Fibroblast of pulmonary artery (primary cell): ENCODE measurements around the gene SLC4A8.

Source experiments
- DNase-seq: peaks from one replicate; pipeline ENCODE4 v3.0.0-alpha.2; 2010; ENCODE audit warnings: low read depth
- H3K4me3 ChIP-seq: replicated peaks from 2 replicates; pipeline ENCODE4 v1.5.1; 2011; ENCODE audit warnings: low read depth, mild to moderate bottlenecking, control low read depth, low read length, moderate library complexity
- TF ChIP-seq, protein P1 (sequence below): IDR thresholded peaks from 2 replicates; pipeline ENCODE4 v1.5.1; 2011; ENCODE audit warnings: mild to moderate bottlenecking, control low read depth, low read length, inconsistent platforms; ENCODE audit errors: missing control alignments

SLC4A8 gene

DNA sequence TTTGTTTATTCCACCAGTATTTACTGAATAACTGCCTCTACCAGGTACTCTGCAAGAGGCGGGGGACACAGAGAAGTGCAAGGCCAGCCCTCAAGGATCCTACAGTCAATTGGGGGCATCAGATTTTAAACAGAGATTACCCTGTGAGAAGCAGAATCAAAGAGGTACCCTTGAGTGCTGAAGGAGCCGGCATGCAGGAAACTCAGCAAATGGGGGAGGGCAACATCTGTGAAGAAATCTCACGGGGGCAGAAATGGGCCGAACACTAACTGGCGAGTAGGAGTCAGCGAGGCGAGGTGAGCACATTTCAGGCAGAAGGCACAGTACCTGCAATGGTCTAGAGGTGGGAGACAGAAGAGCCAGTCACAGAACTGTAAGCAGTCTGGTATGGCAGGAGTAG, 42.5 kb upstream of the SLC4A8 start:
- TF ChIP-seq, protein P1, sequence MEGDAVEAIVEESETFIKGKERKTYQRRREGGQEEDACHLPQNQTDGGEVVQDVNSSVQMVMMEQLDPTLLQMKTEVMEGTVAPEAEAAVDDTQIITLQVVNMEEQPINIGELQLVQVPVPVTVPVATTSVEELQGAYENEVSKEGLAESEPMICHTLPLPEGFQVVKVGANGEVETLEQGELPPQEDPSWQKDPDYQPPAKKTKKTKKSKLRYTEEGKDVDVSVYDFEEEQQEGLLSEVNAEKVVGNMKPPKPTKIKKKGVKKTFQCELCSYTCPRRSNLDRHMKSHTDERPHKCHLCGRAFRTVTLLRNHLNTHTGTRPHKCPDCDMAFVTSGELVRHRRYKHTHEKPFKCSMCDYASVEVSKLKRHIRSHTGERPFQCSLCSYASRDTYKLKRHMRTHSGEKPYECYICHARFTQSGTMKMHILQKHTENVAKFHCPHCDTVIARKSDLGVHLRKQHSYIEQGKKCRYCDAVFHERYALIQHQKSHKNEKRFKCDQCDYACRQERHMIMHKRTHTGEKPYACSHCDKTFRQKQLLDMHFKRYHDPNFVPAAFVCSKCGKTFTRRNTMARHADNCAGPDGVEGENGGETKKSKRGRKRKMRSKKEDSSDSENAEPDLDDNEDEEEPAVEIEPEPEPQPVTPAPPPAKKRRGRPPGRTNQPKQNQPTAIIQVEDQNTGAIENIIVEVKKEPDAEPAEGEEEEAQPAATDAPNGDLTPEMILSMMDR = no peak
- no peak for DNase-seq
- H3K4me3 ChIP-seq = no peak overlapping the region

DNA sequence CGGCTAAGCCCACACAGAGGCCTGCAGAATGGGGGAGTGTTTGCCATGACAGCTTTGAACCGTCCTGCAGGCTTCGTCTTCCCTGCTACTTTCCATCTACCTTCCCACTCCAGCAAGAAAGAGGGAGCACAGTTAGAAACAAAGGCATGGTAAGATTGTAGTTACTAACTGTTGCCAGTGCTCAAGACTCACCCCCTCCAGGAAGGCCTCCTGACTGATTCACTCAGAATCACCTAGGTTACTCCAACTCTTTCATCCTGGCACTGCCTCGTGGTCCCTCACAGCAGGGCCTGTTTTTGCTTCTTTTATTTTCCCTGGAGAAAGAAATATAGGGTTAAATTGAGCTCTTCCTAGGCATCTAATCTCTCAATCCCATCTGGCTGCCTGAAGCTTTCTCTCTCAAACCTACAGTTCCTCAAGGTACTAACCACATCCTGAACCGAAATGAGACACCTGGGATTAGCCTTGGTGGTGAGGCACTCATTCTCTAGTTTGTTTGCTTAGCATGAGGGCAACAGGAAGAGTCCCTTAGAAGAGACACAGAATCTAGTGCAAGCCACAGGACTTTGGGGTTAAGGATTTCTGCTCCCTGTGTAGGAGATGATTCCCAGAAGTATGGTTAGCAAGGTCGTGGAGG, 41.2 kb upstream of the SLC4A8 start:
- H3K4me3 ChIP-seq = no peak overlapping the region
- TF ChIP-seq, protein P1 = no peak
- DNase-seq = no peak

DNA sequence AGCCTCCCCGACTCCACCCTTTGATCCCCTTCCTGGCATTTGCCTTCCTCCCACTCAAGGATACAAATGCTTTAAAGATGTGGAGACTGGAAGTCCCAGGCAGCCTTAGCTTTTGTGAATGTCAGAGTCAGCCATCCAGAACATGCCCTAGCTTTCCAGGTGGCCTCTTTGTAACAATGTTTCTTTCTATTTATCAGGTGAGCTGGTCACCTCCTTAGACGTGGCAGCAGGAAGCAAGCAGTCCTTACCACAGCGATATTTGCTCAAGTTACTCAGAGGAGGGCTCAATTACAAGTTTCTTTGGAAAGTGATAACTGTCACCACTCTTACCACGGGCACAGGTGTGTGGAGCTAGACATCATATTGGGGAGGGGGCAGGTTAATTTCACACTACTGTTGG, 38.3 kb upstream of the SLC4A8 start:
- no peak overlapping the region for H3K4me3 ChIP-seq
- TF ChIP-seq, protein P1 = no peak
- DNase-seq = no peak

DNA sequence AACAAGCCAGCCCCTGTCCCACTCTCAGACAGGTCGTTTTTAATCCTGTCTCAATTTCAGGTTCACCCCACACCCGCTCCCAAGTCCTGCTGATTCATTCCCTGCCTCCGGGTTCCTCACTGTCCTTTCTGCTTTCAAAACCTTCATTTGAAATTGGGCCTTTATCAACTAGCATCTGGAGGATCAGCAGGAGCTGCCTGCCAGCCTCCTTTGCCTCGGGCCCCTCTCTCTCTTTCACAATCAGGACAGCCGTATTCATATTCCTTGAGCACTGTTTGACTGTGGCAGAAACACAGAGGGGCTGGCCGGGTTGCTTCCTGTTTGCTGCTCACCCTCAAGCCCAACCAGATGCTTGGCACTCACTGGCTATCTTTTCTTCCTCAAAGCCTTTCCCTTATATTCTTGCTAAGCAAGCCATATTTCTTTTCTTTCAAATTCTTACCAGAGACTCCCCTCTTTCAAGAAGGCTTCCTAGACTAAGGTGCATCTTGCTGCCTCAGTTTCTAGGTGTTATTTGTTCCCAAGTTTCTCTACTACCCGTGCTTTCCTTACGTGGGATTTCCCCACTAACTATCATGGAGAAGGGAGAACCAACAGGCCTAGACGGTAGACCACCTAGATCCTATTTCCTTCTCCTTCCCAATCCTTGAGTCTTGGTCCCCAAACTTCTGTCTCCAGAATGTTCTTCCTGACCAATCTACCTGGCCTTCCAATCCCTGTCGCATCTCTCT, 36.4 kb upstream of the SLC4A8 start:
- peak; percentile 65 for DNase-seq
- H3K4me3 ChIP-seq = no peak overlapping the region
- TF ChIP-seq, protein P1 = no peak

DNA sequence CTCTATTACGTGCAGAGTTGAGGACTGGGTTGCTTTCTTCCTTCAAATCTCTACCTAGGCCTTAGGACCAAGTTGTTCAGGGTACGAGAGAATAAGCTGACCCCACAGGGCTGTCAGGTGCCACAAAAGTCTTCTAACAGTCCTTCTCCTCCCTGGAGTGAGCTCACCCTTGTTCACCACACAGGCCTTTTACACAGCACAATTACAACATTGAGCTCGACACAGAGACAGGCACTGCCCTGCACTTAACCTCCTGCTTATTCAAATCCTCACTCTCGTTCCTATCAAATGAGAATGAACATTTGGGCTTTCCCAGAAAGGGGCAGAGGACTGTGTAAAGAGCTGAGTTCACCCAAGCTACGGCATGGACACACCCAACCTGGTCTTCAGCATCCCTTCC, 35.8 kb upstream of the SLC4A8 start:
- TF ChIP-seq, protein P1 = no peak
- no peak for DNase-seq

DNA sequence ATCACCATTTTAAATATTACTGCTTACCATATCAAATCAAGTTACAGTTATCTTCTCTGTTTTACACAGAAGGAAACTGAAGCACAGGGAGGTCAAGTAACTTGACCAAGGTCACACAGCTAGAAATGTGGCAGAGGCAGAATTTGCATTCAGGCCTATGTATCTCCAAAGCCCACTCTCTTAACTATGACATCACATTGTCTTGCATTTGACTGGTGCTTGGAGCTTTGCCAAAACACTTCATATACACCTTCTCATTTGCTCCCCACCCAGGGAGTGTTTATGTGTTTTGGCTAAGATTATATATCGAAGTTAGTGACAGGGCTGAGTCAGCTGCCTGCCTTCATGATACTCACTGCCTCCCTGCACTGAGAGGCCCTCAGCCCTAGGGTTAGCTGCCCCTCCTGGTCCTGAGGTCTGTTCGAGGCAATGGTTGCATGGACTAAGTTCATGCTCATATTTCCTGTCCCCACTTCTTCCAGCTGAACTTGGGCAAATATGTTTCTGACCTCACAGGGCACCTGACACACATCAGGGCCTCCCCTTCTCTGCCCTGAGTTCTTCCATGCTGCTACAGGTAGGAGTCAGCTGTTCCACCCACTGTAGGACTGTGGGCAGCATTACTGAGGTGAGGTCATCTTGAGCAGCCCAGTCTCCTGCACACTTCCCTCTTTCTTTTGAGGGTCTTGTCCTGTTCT, 35.2 kb upstream of the SLC4A8 start:
- TF ChIP-seq, protein P1 = no peak
- peak; percentile 25 for DNase-seq

More for the DNA sequence above, 35.8 kb upstream of the SLC4A8 start:
- H3K4me3 ChIP-seq = no peak overlapping the region

More for the DNA sequence above, 35.2 kb upstream of the SLC4A8 start:
- H3K4me3 ChIP-seq = no peak overlapping the region
